B cell (primary cell): ENCODE measurements around the gene STRADA. TPM values are rescaled to one million over a fixed set of nuclear protein-coding genes. Genes with fewer than 3 reads are reported as not detected.

ENCODE experiments used
- ATAC-seq: fragments of 200-7000 bp; cut with Tn5 transposase; one replicate; pipeline ENCODE4 v1.10.0; 2021; ENCODE audit warnings: low read depth, mild to moderate bottlenecking, moderate number of reproducible peaks, moderate library complexity
- CTCF ChIA-PET: fragments of 350-600 bp; sonication (Branson Sonifier 250); formaldehyde crosslinking; loops from one replicate; lab custom pipeline; 2021; ENCODE audit warnings: antibody characterized with exemption, inconsistent platforms; lab: Charles Lee
- POLR2A ChIA-PET: fragments of 350-600 bp; sonication (Branson Sonifier 250); formaldehyde crosslinking; loops from one replicate; lab custom pipeline; 2021; ENCODE audit warnings: antibody characterized with exemption; lab: Charles Lee
- DNase-seq: peaks from one replicate; pipeline ENCODE4 v3.0.0; 2013
- H2AFZ ChIP-seq: 2 replicates; pipeline ENCODE4 v1.6.1; 2012; ENCODE audit warnings: mild to moderate bottlenecking, low read depth, low read length; ENCODE audit not compliant: insufficient read depth, poor library complexity, severe bottlenecking
- H3K27ac ChIP-seq, 2 donors: 1 replicate in 1 of 2; 2 replicates in 1 of 2; pipeline ENCODE4 v1.5.1; 2012 to 2013; ENCODE audit warnings: low read length in 2 of 2, mild to moderate bottlenecking in 2 of 2, moderate library complexity in 1 of 2
- H3K27me3 ChIP-seq, 4 experiments: fragments of 200-600 bp in 1 of 4; sonication (generic) in 1 of 4; replicated peaks in 1 of 4; 1 replicate in 2 of 4; 2 replicates in 2 of 4; pipeline versions ENCODE4 v1.6.1 to v1.7.0; 2013 to 2016; ENCODE audit warnings: low read length in 3 of 4, mild to moderate bottlenecking in 2 of 4, mixed read lengths in 1 of 4, moderate library complexity in 1 of 4; ENCODE audit not compliant: insufficient read depth in 4 of 4, control insufficient read depth in 3 of 4; ENCODE audit errors: control extremely low read depth in 1 of 4
- H3K36me3 ChIP-seq, 2 experiments: replicated peaks in 1 of 2; 1 replicate in 1 of 2; 2 replicates in 1 of 2; pipeline versions ENCODE4 v1.6.1 to v1.7.1; 2013; ENCODE audit warnings: low read length in 1 of 2; ENCODE audit not compliant: insufficient read depth in 2 of 2, control insufficient read depth in 1 of 2; ENCODE audit errors: control extremely low read depth in 1 of 2, extremely low read depth in 1 of 2
- H3K4me1 ChIP-seq, 2 donors: fragments of 200-600 bp in 1 of 2; sonication (generic) in 1 of 2; 1 replicate in 1 of 2; 2 replicates in 1 of 2; pipeline versions ENCODE4 v1.5.1 to v1.6.1; 2013 to 2017; ENCODE audit warnings: low read length in 2 of 2; ENCODE audit not compliant: control insufficient read depth in 2 of 2, insufficient read depth in 2 of 2
- H3K4me2 ChIP-seq: replicated peaks from 2 replicates; pipeline ENCODE3; 2012; ENCODE audit warnings: mild to moderate bottlenecking, low read depth, low read length; ENCODE audit not compliant: poor library complexity, severe bottlenecking
- H3K4me3 ChIP-seq, 5 experiments: fragments of 200-600 bp in 1 of 5; sonication (generic) in 1 of 5; 1 replicate in 3 of 5; 2 replicates in 2 of 5; pipeline versions ENCODE4 v1.5.1 to v1.7.0; 2011 to 2016; ENCODE audit warnings: low read length in 4 of 5, mild to moderate bottlenecking in 4 of 5, low read depth in 2 of 5, control low read depth in 1 of 5, moderate library complexity in 1 of 5; ENCODE audit not compliant: insufficient read depth in 1 of 5; ENCODE audit errors: control extremely low read depth in 1 of 5, extremely low read depth in 1 of 5
- H3K79me2 ChIP-seq: fragments of 200-600 bp; sonication (generic); one replicate; pipeline ENCODE4 v1.6.0; 2016; ENCODE audit warnings: low read length; ENCODE audit not compliant: control insufficient read depth, insufficient read depth
- H3K9ac ChIP-seq: fragments of 200-600 bp; sonication (generic); 2 replicates; pipeline ENCODE4 v1.6.1; 2017; ENCODE audit warnings: mild to moderate bottlenecking, low read length, moderate library complexity
- H3K9me3 ChIP-seq, 3 donors: one replicate each; pipeline versions ENCODE4 v1.6.1 to v1.7.1; 2013; ENCODE audit warnings: low read length in 2 of 3; ENCODE audit not compliant: control insufficient read depth in 2 of 3, insufficient read depth in 1 of 3; ENCODE audit errors: control extremely low read depth in 1 of 3
- H4K20me1 ChIP-seq: 2 replicates; pipeline ENCODE4 v1.6.0; 2012; ENCODE audit warnings: mild to moderate bottlenecking, low read length; ENCODE audit not compliant: insufficient read depth, control insufficient read depth, poor library complexity, severe bottlenecking
- H3K27ac Mint-ChIP-seq: one replicate; pipeline ENCODE4 v1.8.0; 2021; ENCODE audit warnings: mixed read lengths
- H3K27me3 Mint-ChIP-seq: one replicate; pipeline ENCODE4 v1.8.0; 2021; ENCODE audit warnings: mixed read lengths
- H3K4me1 Mint-ChIP-seq: one replicate; pipeline ENCODE4 v1.8.0; 2021; ENCODE audit warnings: mixed read lengths
- H3K4me3 Mint-ChIP-seq: one replicate; pipeline ENCODE4 v1.8.0; 2021; ENCODE audit warnings: mixed read lengths
- H3K9me3 Mint-ChIP-seq: one replicate; pipeline ENCODE4 v1.8.0; 2022; ENCODE audit warnings: mixed read lengths; ENCODE audit not compliant: insufficient read depth
- CTCF ChIP-seq: fragments of 200-600 bp; IDR thresholded peaks from one replicate; pipeline ENCODE4 v1.8.0; 2022; ENCODE audit warnings: antibody characterized with exemption, mild to moderate bottlenecking
- EZH2 ChIP-seq: IDR thresholded peaks from 2 replicates; pipeline ENCODE4 v1.6.1; 2012; ENCODE audit warnings: borderline replicate concordance, low read depth, mild to moderate bottlenecking, moderate library complexity, low read length; ENCODE audit not compliant: insufficient read depth, poor library complexity, severe bottlenecking
- WGBS: methylation state at CpG from one replicate; pipeline ENCODE4 v1.1.5; 2013; ENCODE audit warnings: missing lambda C conversion rate; ENCODE audit not compliant: insufficient coverage; 5-methylcytosine and 5-hydroxymethylcytosine counted together
- intact Hi-C: fragments of 100-400 bp; cut with micrococcal nuclease; formaldehyde crosslinking; loops from one replicate; pipeline ENCODE4 v1.10.0; 2022
- polyA plus RNA-seq: library from polyadenylated mRNA; depleted of rRNA; stranded (reverse); fragments of >200 nt; gene quantifications from 2 replicates; pipeline ENCODE4 v1.2.3, GENCODE V29; 2012
- total RNA-seq, 2 donors: library from RNA; stranded (reverse); fragments of 120-200 nt in 1 of 2; gene quantifications; 1 replicate in 1 of 2; 2 replicates in 1 of 2; pipeline versions ENCODE4 v1.2.3 to v1.2.4, GENCODE V29; 2013 to 2022

The STRADA gene
- total and polyA plus RNA-seq, 2 donors (not counting 1 experiment from before 2014, with no cell fraction given): 48.1 to 93.2 TPM

- H3K27ac Mint-ChIP-seq: peak overlapping the region; percentile 98
- H3K36me3 ChIP-seq: peaks cover 0 to 47% of the 10 kb centered on the region in 2 experiments
- peaks cover 69% of the 10 kb centered on the region for H3K4me1 Mint-ChIP-seq
- H3K27me3 ChIP-seq: no peaks in the 10 kb centered on the region
- peak overlapping the region; percentile 93 for H3K9ac ChIP-seq
- CTCF ChIA-PET: interaction anchor here (0.6 to 4.0 kb wide), 13 partner anchors 10 to 150 kb away, joined by 3 to 82 read pairs (median 4); partner anchors contain the start of genes CCDC47, DDX42 and STRADA
- peaks cover 0 to 6% (median 0%) of the 10 kb centered on the region in 3 donors for H3K9me3 ChIP-seq
- H2AFZ ChIP-seq: no peak overlapping the region
- intact Hi-C loops: loop anchor here (1.0 to 5.0 kb wide), 7 partner anchors 11 to 272 kb away; partner anchors contain the start of genes CCDC47, CYB561, FTSJ3 and PSMC5
- TF ChIP-seq EZH2: no peak
- TF ChIP-seq CTCF: no peak
- ATAC-seq (peak; percentile 39), DNase-seq (peak; percentile 96)
- peaks cover 64% of the 10 kb centered on the region for H3K79me2 ChIP-seq
- H3K4me3 ChIP-seq: peak overlapping the region; percentile 70 to 100 (median 96)
- peak overlapping the region; percentile 82 to 95 for H3K27ac ChIP-seq
- peak overlapping the region; percentile 99 for H3K4me2 ChIP-seq
- POLR2A ChIA-PET: interaction anchor here (0.7 to 10.6 kb wide), 13 partner anchors 13 to 808 kb away, joined by 3 to 113 read pairs (median 6); partner anchors contain the start of genes CCDC47, CEP95, DDX42 and FTSJ3
- no peaks in the 10 kb centered on the region for H3K9me3 Mint-ChIP-seq
- no peaks in the 10 kb centered on the region for H3K27me3 Mint-ChIP-seq
- H4K20me1 ChIP-seq: peaks cover 64% of the 10 kb centered on the region
- peaks cover 67 to 70% of the 10 kb centered on the region in 2 donors for H3K4me1 ChIP-seq
- WGBS: under 1% methylated on average over 39 of the region's 45 CpGs
- H3K4me3 Mint-ChIP-seq: peak overlapping the region; percentile 94
Measured at GRCh38 chr17:63698886-63699637, 42.5 kb downstream of the STRADA start.
